Endothelial cell of umbilical vein (primary cell): ENCODE measurements around the gene YJU2.
"Not testable (repeated sequence)": the region's sequence is repeated elsewhere in the genome, so short reads cannot be mapped to it uniquely, and the experiment has no call there.

Experiments used
- MYC ChIP-seq: IDR thresholded peaks from one replicate; pipeline ENCODE4 v1.6.1; 2011; ENCODE audit warnings: mild to moderate bottlenecking, low read depth, low read length
- TF ChIP-seq, protein P1 (sequence below), 2 donors: IDR thresholded peaks; 1 replicate in 1 of 2; 2 replicates in 1 of 2; pipeline ENCODE4 v1.5.1; 2011; ENCODE audit warnings: low read length in 2 of 2, mild to moderate bottlenecking in 2 of 2, moderate library complexity in 2 of 2, control low read depth in 1 of 2, inconsistent platforms in 1 of 2, low read depth in 1 of 2; ENCODE audit not compliant: insufficient read depth in 1 of 2; ENCODE audit errors: extremely low read depth in 1 of 2

DNA sequence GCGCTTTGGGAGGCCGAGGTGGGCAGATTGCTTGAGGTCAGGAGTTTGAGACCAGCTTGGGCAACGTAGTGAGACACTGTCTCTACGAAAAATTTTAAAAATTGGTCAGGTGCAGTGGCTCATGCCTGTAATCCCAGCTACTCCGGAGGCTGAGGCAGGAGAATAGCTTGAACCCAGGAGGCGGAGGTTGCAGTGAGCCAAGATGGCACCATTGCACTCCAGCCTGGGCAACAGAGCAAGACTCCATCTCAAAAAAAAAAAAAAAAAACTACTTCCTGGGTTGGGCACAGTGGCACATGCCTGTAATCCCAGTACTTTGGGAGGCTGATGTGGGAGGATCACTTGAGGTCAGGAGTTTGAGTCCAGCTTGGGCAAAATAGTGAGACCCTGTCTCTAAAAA is 15.4 kb upstream of the YJU2 start:
- TF ChIP-seq MYC = not testable (repeated sequence)
- TF ChIP-seq, protein P1, sequence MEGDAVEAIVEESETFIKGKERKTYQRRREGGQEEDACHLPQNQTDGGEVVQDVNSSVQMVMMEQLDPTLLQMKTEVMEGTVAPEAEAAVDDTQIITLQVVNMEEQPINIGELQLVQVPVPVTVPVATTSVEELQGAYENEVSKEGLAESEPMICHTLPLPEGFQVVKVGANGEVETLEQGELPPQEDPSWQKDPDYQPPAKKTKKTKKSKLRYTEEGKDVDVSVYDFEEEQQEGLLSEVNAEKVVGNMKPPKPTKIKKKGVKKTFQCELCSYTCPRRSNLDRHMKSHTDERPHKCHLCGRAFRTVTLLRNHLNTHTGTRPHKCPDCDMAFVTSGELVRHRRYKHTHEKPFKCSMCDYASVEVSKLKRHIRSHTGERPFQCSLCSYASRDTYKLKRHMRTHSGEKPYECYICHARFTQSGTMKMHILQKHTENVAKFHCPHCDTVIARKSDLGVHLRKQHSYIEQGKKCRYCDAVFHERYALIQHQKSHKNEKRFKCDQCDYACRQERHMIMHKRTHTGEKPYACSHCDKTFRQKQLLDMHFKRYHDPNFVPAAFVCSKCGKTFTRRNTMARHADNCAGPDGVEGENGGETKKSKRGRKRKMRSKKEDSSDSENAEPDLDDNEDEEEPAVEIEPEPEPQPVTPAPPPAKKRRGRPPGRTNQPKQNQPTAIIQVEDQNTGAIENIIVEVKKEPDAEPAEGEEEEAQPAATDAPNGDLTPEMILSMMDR (IDR thresholded peaks at IDR 0.05; ENCODE audit: extremely low read depth in 1 of 2, insufficient read depth in 1 of 2, low read depth in 1 of 2, low read length in 2 of 2) = not testable (repeated sequence)
